HepG2 (cell line): ENCODE measurements around the gene INSR. TPM values are rescaled to one million over a fixed set of nuclear protein-coding genes. Genes with fewer than 3 reads are reported as not detected.
A peak's percentile ranks its signal among the peaks of the same experiment; 100 is the strongest.

ENCODE experiments used
- AKAP8 ChIP-seq: sonication (generic); formaldehyde crosslinking; IDR thresholded peaks from 2 replicates; pipeline ENCODE4 v1.5.1; 2020; ENCODE audit warnings: mild to moderate bottlenecking, missing genetic modification reagents
- ATF6 ChIP-seq: sonication (generic); formaldehyde crosslinking; conservative IDR thresholded peaks from 2 replicates; pipeline ENCODE4 v1.4.0; 2020; ENCODE audit warnings: missing genetic modification reagents
- CENPX ChIP-seq: sonication (generic); formaldehyde crosslinking; IDR thresholded peaks from 2 replicates; pipeline ENCODE4 v1.9.0; 2021; ENCODE audit warnings: mild to moderate bottlenecking, missing genetic modification reagents, moderate library complexity
- CREM ChIP-seq, 2 experiments: sonication (generic) in 1 of 2; formaldehyde crosslinking in 1 of 2; IDR thresholded peaks; 2 replicates each; pipeline versions ENCODE4 v1.4.0 to v1.6.1; 2016 to 2020; ENCODE audit warnings: antibody characterized with exemption in 1 of 2, mild to moderate bottlenecking in 1 of 2, missing genetic modification reagents in 1 of 2
- FOXK1 ChIP-seq: sonication (generic); formaldehyde crosslinking; IDR thresholded peaks from 2 replicates; pipeline ENCODE4 v1.4.0; 2020; ENCODE audit warnings: low read depth, missing genetic modification reagents, borderline replicate concordance
- GFI1 ChIP-seq: sonication (generic); formaldehyde crosslinking; IDR thresholded peaks from 2 replicates; pipeline ENCODE4 v1.5.0; 2020; ENCODE audit warnings: missing genetic modification reagents, mild to moderate bottlenecking, borderline replicate concordance
- HBP1 ChIP-seq: IDR thresholded peaks from 2 replicates; pipeline ENCODE4 v1.6.1; 2016; ENCODE audit warnings: low read depth, control low read depth
- MYC ChIP-seq: sonication (generic); formaldehyde crosslinking; IDR thresholded peaks from 2 replicates; pipeline ENCODE4 v1.9.0; 2021; ENCODE audit warnings: missing genetic modification reagents, borderline replicate concordance
- SRSF1 ChIP-seq: fragments of 200-400 bp; formaldehyde crosslinking; optimal IDR thresholded peaks from 2 replicates; pipeline ENCODE3; 2017; ENCODE audit warnings: mild to moderate bottlenecking, low read depth, low read length, moderate library complexity
- TEAD3 ChIP-seq: optimal IDR thresholded peaks from 2 replicates; pipeline ENCODE3; 2016; ENCODE audit warnings: borderline replicate concordance
- XBP1 ChIP-seq: sonication (generic); formaldehyde crosslinking; IDR thresholded peaks from 2 replicates; pipeline ENCODE4 v1.5.0; 2020; ENCODE audit warnings: missing genetic modification reagents
- YEATS4 ChIP-seq: sonication (generic); formaldehyde crosslinking; IDR thresholded peaks from 2 replicates; pipeline ENCODE4 v1.4.0; 2020; ENCODE audit warnings: missing genetic modification reagents, borderline replicate concordance
- ZBTB3 ChIP-seq: sonication (generic); formaldehyde crosslinking; IDR thresholded peaks from 2 replicates; pipeline ENCODE4 v1.4.0; 2020; ENCODE audit warnings: low read depth, mild to moderate bottlenecking, moderate library complexity, missing genetic modification reagents, borderline replicate concordance
- ZMYM4 ChIP-seq: sonication (generic); formaldehyde crosslinking; IDR thresholded peaks from 2 replicates; pipeline ENCODE4 v1.8.1; 2023; ENCODE audit warnings: mild to moderate bottlenecking, missing genetic modification reagents
- polyA plus RNA-seq, 8 experiments: library from polyadenylated mRNA; depleted of rRNA in 3 of 8; stranded (reverse) in 7 of 8; unstranded in 1 of 8; fragments of >200 nt; fragmentation: Illumina TruSeq in 4 of 8; extraction: Trizol in 4 of 8; gene quantifications; 2 replicates each; pipeline versions ENCODE4 v1.2.1 to v1.2.3, GENCODE V29; 2011 to 2016; ENCODE audit warnings: low read depth in 4 of 8, missing spikeins in 1 of 8, mixed read lengths in 1 of 8; ENCODE audit not compliant: insufficient read depth in 1 of 8
- total RNA-seq, 5 experiments: library from RNA; depleted of rRNA; stranded (reverse); fragments of >200 nt; fragmentation: Illumina TruSeq; extraction: Trizol; gene quantifications; 2 replicates each; pipeline ENCODE4 v1.2.3, GENCODE V29; 2016; ENCODE audit warnings: low read depth in 1 of 5
- TF ChIP-seq, protein P1 (sequence below): sonication (generic); formaldehyde crosslinking; IDR thresholded peaks from 2 replicates; pipeline ENCODE4 v1.8.1; 2023; ENCODE audit warnings: mild to moderate bottlenecking, missing genetic modification reagents
- TF ChIP-seq, protein P2 (sequence below): sonication (generic); formaldehyde crosslinking; IDR thresholded peaks from 2 replicates; pipeline ENCODE4 v1.4.0; 2020; ENCODE audit warnings: missing genetic modification reagents
- TF ChIP-seq, protein P3 (sequence below): sonication (generic); formaldehyde crosslinking; IDR thresholded peaks from 2 replicates; pipeline ENCODE4 v1.8.1; 2023; ENCODE audit warnings: missing genetic modification reagents, mild to moderate bottlenecking, borderline replicate concordance

Gene INSR
- total and polyA plus RNA-seq, 2 of the 13 experiments (the other 11 are each of a cell fraction or from before 2014, with no cell fraction given), result 24.2 to 29.8 TPM

- TF ChIP-seq ATF6 (CRISPR knock-in tag), result no peak
- no peak for TF ChIP-seq ZBTB3 (CRISPR knock-in tag)
- peak; percentile 12 for TF ChIP-seq TEAD3 (CRISPR knock-in tag)
- no peak for TF ChIP-seq AKAP8 (CRISPR knock-in tag)
- TF ChIP-seq FOXK1 (CRISPR knock-in tag), result no peak
- TF ChIP-seq XBP1 (CRISPR knock-in tag), result no peak
- peak; percentile 81 for TF ChIP-seq YEATS4
- TF ChIP-seq HBP1 (CRISPR knock-in tag), result peak; percentile 58; the same call in 1 of the 2 replicates
- TF ChIP-seq, protein P1, sequence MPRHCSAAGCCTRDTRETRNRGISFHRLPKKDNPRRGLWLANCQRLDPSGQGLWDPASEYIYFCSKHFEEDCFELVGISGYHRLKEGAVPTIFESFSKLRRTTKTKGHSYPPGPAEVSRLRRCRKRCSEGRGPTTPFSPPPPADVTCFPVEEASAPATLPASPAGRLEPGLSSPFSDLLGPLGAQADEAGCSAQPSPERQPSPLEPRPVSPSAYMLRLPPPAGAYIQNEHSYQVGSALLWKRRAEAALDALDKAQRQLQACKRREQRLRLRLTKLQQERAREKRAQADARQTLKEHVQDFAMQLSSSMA (CRISPR knock-in tag), result no peak
- no peak; the same call in 1 of the 2 replicates for TF ChIP-seq ZMYM4 (CRISPR knock-in tag)
- no peak; the same call in 1 of the 2 replicates for TF ChIP-seq CREM (IDR thresholded peaks at IDR 0.05)
- TF ChIP-seq CREM (CRISPR knock-in tag; IDR thresholded peaks at IDR 0.05), result no peak
- no peak for TF ChIP-seq CENPX
- peak; percentile 78 for TF ChIP-seq SRSF1
- TF ChIP-seq GFI1 (CRISPR knock-in tag), result peak; percentile 71; the same call in 1 of the 2 replicates
- TF ChIP-seq MYC, result peak; percentile 82
- TF ChIP-seq, protein P2, sequence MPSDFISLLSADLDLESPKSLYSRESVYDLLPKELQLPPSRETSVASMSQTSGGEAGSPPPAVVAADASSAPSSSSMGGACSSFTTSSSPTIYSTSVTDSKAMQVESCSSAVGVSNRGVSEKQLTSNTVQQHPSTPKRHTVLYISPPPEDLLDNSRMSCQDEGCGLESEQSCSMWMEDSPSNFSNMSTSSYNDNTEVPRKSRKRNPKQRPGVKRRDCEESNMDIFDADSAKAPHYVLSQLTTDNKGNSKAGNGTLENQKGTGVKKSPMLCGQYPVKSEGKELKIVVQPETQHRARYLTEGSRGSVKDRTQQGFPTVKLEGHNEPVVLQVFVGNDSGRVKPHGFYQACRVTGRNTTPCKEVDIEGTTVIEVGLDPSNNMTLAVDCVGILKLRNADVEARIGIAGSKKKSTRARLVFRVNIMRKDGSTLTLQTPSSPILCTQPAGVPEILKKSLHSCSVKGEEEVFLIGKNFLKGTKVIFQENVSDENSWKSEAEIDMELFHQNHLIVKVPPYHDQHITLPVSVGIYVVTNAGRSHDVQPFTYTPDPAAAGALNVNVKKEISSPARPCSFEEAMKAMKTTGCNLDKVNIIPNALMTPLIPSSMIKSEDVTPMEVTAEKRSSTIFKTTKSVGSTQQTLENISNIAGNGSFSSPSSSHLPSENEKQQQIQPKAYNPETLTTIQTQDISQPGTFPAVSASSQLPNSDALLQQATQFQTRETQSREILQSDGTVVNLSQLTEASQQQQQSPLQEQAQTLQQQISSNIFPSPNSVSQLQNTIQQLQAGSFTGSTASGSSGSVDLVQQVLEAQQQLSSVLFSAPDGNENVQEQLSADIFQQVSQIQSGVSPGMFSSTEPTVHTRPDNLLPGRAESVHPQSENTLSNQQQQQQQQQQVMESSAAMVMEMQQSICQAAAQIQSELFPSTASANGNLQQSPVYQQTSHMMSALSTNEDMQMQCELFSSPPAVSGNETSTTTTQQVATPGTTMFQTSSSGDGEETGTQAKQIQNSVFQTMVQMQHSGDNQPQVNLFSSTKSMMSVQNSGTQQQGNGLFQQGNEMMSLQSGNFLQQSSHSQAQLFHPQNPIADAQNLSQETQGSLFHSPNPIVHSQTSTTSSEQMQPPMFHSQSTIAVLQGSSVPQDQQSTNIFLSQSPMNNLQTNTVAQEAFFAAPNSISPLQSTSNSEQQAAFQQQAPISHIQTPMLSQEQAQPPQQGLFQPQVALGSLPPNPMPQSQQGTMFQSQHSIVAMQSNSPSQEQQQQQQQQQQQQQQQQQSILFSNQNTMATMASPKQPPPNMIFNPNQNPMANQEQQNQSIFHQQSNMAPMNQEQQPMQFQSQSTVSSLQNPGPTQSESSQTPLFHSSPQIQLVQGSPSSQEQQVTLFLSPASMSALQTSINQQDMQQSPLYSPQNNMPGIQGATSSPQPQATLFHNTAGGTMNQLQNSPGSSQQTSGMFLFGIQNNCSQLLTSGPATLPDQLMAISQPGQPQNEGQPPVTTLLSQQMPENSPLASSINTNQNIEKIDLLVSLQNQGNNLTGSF, result 0 out of 2 replicates have a peak, but pooled peaks have one; percentile 71
- TF ChIP-seq, protein P3, sequence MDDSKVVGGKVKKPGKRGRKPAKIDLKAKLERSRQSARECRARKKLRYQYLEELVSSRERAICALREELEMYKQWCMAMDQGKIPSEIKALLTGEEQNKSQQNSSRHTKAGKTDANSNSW (CRISPR knock-in tag), result no peak
Measured at GRCh38 chr19:7197760-7198696, 96.2 kb downstream of the INSR start (continued).
